Activated naive CD8-positive, alpha-beta T cell treated with anti-CD3 and anti-CD28 coated beads, Interleukin-2, amount 50 U/mL, for 24 hours (primary cell): ENCODE results near the gene EIF4G3.
A peak's percentile ranks its signal among the peaks of the same experiment; 100 is the strongest.
"Not testable (repeated sequence)": the region's sequence is repeated elsewhere in the genome, so short reads cannot be mapped to it uniquely, and the experiment has no call there.

ENCODE experiments used
- ATAC-seq: fragments of 150-1000 bp; cut with Tn5 transposase; one replicate; pipeline ENCODE4 v1.10.0; 2021
- DNase-seq: peaks from one replicate; pipeline ENCODE4 v3.0.0; 2021
- H3K27ac Mint-ChIP-seq: one replicate; pipeline ENCODE4 v1.8.0; 2021; ENCODE audit warnings: mild to moderate bottlenecking, mixed read lengths
- H3K27me3 Mint-ChIP-seq: one replicate; pipeline ENCODE4 v1.8.0; 2021; ENCODE audit warnings: mixed read lengths
- H3K36me3 Mint-ChIP-seq: one replicate; pipeline ENCODE4 v1.8.0; 2021; ENCODE audit warnings: low read depth, mixed read lengths
- H3K4me1 Mint-ChIP-seq: one replicate; pipeline ENCODE4 v1.8.0; 2021; ENCODE audit warnings: mixed read lengths
- H3K4me3 Mint-ChIP-seq: one replicate; pipeline ENCODE4 v1.8.0; 2021; ENCODE audit warnings: mild to moderate bottlenecking, moderate library complexity, mixed read lengths
- H3K9me3 Mint-ChIP-seq: one replicate; pipeline ENCODE4 v1.8.0; 2021; ENCODE audit warnings: mixed read lengths

Gene EIF4G3

DNA sequence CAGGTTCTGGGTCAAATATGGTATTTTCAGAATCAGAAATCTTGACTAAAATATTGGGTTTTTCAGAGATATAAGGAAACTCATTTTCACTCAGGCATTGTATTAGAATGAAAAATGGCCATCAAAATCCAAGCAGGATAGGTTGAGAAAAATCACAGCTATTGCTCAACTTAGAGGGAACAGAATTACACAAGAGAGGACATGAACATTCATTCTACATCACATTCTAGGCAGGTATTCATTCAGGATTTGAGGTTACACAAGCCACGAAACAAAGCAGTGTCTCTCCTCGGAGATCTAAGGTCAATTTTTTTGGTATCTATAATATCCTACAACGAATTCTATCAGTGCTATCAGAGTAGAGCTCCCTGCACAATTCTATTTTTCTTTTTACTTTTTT is 226.0 kb downstream of the EIF4G3 start:
- no peaks in the 10 kb centered on the region for H3K27me3 Mint-ChIP-seq
- ATAC-seq (no peak), DNase-seq (no peak)
- no peaks in the 10 kb centered on the region for H3K9me3 Mint-ChIP-seq
- no peaks in the 10 kb centered on the region for H3K4me1 Mint-ChIP-seq
- H3K27ac Mint-ChIP-seq: no peak overlapping the region
- H3K4me3 Mint-ChIP-seq: no peak overlapping the region
- peaks cover 14% of the 10 kb centered on the region for H3K36me3 Mint-ChIP-seq

DNA sequence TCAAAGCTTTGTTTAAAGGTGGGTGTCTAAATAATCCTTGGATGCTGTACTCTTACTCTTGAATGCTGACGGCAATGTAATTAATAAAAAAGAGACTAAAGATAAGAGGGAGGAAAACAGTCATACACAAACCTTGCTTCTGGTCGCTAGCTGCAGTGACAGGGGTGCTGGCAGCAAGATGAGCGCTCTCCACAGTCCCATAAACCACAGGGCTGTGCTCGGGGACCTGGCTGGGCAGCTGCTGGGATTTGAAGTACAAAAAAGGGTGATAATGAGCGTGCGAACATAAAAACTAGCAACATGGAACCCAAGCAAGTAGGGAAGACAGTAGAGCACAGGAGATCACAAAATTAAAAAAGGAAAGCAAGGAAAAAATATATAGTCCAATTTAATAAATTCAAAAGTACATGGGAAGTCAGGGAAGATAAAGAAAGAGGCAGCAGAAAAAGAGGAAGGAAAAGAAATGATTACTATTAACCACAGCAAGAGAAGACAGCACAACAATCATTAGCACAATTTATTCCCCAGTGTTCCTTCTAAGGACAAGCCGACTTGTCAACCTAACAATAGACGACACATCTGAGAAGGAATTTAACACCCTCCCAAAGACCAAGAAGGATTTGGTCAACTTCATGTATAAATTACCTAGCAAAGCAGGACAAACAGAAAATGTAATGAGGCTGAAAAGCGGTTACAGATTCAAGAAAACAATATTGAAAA is 226.7 kb downstream of the EIF4G3 start:
- Mint-ChIP-seq H3K27ac (no peak overlapping the region), H3K9me3 (no peaks in the 10 kb centered on the region), H3K36me3 (peaks cover 16% of the 10 kb centered on the region), H3K27me3 (no peaks in the 10 kb centered on the region), H3K4me1 (no peaks in the 10 kb centered on the region), H3K4me3 (no peak overlapping the region)
- no peak for DNase-seq
- no peak for ATAC-seq

DNA sequence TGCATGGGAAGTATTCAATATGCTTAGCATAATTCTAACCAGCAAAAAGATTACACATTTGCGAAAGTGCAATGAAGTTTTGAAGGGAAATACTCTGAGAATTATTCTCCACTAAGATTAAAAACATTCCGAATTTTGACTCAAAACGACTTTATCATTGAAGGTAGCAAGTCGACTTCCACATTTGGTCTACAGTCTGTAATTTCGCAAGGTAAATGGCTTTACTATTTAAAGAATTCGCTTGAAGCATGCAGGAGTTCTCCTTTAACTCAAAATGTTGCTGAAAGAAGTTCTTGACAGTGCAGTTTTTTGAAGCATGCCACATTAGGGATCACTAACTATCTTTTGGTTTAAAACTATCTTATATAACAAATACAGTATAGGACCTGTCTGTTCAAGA is 228.6 kb downstream of the EIF4G3 start:
- no peaks in the 10 kb centered on the region for H3K9me3 Mint-ChIP-seq
- no peak for ATAC-seq
- no peaks in the 10 kb centered on the region for H3K4me1 Mint-ChIP-seq
- no peak for DNase-seq
- peaks cover 14% of the 10 kb centered on the region for H3K36me3 Mint-ChIP-seq
- H3K4me3 Mint-ChIP-seq: no peak overlapping the region
- H3K27me3 Mint-ChIP-seq: no peaks in the 10 kb centered on the region
- H3K27ac Mint-ChIP-seq: no peak overlapping the region

DNA sequence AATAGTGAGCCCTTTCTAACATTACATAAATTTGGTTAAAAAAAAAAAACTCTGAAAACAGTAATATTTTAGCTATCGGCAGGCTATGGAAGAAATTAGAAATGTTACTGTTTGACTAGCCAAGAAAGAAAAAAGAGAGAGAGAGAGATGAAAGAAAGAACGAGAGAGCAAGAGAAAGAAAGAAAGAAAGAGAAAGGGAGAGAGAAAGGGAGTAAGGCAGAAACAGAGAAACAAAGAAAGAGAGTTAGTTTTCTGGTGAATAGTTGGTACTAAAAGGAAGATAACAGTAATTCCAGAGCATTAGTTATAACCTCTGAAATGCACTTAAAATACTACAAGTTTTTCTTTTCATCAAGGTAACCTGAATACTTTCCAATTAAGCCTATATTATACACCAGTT is 229.3 kb downstream of the EIF4G3 start:
- no peak for ATAC-seq
- Mint-ChIP-seq H3K27me3 (no peaks in the 10 kb centered on the region), H3K4me1 (no peaks in the 10 kb centered on the region), H3K4me3 (no peak overlapping the region), H3K9me3 (no peaks in the 10 kb centered on the region), H3K36me3 (peaks cover 14% of the 10 kb centered on the region), H3K27ac (no peak overlapping the region)
- DNase-seq: no peak

DNA sequence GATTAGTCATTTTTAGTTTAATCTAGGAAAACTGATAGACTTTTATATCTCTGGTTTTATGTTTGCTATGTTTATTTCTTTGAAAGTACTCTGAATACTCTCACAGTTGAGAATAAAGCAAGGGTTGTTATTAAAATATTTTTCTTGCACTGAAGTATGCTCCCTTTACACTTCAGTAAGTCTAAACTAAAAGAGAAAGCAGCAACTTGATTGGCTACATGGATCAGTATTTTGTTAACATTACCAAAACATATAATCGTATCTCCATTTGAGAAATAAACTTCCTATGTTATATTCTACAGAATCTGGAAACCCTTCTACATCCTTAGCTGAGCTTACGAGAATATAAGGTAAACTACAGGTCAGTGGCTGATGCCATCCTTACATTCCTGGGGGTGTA is 240.1 kb downstream of the EIF4G3 start:
- DNase-seq: no peak
- Mint-ChIP-seq H3K27ac (no peak overlapping the region), H3K27me3 (no peaks in the 10 kb centered on the region), H3K9me3 (no peaks in the 10 kb centered on the region), H3K36me3 (peaks cover 28% of the 10 kb centered on the region), H3K4me1 (peaks cover 24% of the 10 kb centered on the region), H3K4me3 (no peak overlapping the region)
- ATAC-seq: no peak

DNA sequence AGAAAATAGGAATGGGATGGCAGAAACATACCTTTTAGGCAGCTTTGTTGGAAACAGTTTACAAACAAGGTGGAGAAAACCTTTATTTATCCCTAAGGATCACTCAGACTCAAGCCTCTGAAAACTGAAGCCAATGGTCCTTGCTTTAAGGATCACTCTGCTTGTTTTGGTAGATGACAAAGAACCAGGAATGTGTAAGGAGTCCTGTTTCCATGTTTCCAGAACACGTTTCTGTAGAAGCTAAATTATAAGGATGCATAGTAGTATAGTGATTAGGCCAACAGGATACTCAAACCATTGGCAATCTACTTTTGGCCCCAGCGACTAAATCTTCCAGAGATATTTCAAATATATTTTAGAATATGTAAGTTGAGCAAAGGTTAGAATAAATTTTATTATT is 240.5 kb downstream of the EIF4G3 start:
- H3K4me3 Mint-ChIP-seq: no peak overlapping the region
- no peaks in the 10 kb centered on the region for H3K9me3 Mint-ChIP-seq
- peaks cover 27% of the 10 kb centered on the region for H3K4me1 Mint-ChIP-seq
- ATAC-seq: no peak
- no peak for DNase-seq
- H3K36me3 Mint-ChIP-seq: peaks cover 24% of the 10 kb centered on the region
- no peaks in the 10 kb centered on the region for H3K27me3 Mint-ChIP-seq
- H3K27ac Mint-ChIP-seq: no peak overlapping the region

DNA sequence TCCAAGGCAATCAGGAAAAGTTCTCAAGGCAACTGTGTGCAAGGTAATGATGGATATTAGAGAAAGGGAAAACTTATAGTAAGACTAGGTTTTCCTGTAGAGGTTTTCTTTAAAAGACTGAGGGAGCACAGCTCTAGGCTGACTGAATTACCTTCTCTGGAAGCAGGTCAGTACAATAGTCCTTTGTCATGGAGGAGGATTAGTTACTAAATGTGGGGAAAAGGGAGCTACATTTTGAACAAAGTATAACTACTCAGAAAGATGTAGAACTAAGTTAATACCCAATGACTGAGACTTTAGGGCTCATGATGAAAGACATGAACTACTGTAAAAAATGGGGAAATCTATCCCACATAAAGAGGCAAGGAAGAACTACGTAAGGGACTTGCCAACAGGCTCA is 241.0 kb downstream of the EIF4G3 start:
- Mint-ChIP-seq H3K9me3 (no peaks in the 10 kb centered on the region), H3K36me3 (peaks cover 25% of the 10 kb centered on the region), H3K27ac (no peak overlapping the region), H3K27me3 (no peaks in the 10 kb centered on the region), H3K4me3 (no peak overlapping the region), H3K4me1 (peaks cover 29% of the 10 kb centered on the region)
- no peak for ATAC-seq
- DNase-seq: no peak

DNA sequence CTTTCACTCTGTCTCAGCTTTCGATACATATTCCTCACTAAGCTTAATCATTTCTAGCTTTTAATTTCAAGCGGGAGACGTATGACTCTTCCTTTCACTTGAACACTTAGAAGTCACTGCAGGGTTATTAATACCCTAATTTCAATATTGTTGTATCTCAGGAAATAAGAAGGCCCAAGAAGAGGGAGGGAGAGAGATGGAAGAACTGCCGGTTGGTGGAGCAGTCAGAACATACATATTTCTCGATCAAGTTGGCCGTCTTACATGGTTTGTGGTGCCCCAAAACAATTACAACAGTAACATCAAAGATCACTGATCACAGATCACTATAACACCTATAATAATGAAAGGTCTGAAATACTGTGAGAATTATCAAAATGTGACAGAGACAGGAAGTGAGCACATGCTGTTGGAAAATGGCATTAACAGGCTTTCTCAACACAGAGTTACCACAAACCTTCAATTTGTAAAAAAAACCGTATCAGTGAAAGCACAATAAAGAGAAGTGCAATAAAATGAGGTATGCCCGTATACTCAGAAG is 244.2 kb downstream of the EIF4G3 start:
- H3K4me1 Mint-ChIP-seq: peaks cover 29% of the 10 kb centered on the region
- no peaks in the 10 kb centered on the region for H3K27me3 Mint-ChIP-seq
- DNase-seq: no peak
- H3K36me3 Mint-ChIP-seq: peaks cover 30% of the 10 kb centered on the region
- H3K27ac Mint-ChIP-seq: peak overlapping the region; percentile 85
- peak; percentile 78 for ATAC-seq
- peak overlapping the region; percentile 40 for H3K4me3 Mint-ChIP-seq
- H3K9me3 Mint-ChIP-seq: no peaks in the 10 kb centered on the region

DNA sequence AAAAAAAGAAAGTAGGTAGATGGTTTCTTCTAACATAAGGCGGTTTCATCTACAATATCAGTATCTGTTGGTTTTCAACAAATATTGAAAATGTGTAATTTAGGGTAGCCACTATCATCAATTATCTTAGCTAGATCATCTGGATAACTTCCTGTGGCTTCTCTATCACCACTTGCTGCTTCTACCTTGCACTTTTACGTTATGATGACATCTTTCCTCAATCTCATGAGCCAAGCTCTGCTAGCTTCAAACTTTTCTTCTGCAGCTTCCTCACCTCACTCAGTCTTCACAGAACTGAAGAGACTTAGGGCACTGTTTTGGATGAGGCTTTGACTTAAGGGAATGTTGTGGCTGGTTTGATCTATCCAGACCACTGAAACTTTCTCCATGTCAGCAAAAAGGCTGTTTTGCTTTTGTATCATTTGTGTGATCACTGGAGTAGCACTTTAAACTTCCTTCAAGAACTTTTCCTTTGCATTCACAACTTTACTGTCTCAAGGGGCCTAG is 244.7 kb downstream of the EIF4G3 start:
- peaks cover 29% of the 10 kb centered on the region for H3K4me1 Mint-ChIP-seq
- DNase-seq: no peak

DNA sequence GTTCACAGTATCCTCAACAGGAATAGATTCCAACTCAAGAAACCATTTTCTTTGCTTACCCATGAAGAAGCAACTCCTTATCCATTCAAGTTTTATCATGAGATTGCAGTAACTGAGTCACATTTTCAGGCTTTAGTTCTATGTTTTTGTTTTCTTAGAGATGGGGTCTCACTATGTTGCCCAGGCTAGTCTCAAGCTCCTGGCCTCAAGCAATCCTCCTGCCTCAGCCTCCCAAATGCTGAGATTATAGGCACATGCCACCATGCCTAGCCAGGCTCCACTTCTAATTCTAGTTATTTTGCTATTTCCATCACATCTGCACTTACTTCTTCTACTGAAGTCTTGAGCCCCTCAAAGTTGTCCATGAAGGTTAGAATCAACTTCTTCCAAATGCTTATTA is 246.3 kb downstream of the EIF4G3 start:
- Mint-ChIP-seq H3K9me3 (no peaks in the 10 kb centered on the region), H3K4me3 (no peak overlapping the region), H3K36me3 (peaks cover 28% of the 10 kb centered on the region), H3K4me1 (peaks cover 29% of the 10 kb centered on the region), H3K27ac (no peak overlapping the region), H3K27me3 (no peaks in the 10 kb centered on the region)
- ATAC-seq (no peak), DNase-seq (no peak)

More for the DNA sequence above, 244.7 kb downstream of the EIF4G3 start:
- ATAC-seq: peak; percentile 31
- peak overlapping the region; percentile 85 for H3K27ac Mint-ChIP-seq
- no peaks in the 10 kb centered on the region for H3K9me3 Mint-ChIP-seq
- peaks cover 30% of the 10 kb centered on the region for H3K36me3 Mint-ChIP-seq
- no peaks in the 10 kb centered on the region for H3K27me3 Mint-ChIP-seq
- H3K4me3 Mint-ChIP-seq: peak overlapping the region; percentile 40

DNA sequence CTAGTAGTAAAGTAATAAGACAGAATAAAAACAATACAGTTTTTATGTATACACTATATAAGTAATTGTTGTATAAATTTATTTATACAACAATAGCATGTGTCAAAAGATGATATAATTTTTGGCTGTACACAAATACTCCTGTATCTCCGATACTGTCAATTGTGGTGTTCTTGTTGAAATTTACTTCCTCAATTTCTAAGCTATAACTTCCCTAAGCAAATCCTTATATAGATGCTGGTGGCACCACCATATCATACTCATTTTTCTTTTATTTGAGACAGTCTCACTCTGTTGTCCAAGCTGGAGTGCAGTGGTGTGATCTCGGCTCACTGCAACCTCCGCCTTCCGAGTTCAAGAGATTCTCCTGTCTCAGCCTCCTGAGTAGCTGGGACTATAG is 248.6 kb downstream of the EIF4G3 start:
- Mint-ChIP-seq H3K27ac (no peak overlapping the region), H3K4me1 (peaks cover 20% of the 10 kb centered on the region), H3K36me3 (peaks cover 23% of the 10 kb centered on the region), H3K4me3 (no peak overlapping the region), H3K27me3 (no peaks in the 10 kb centered on the region), H3K9me3 (no peaks in the 10 kb centered on the region)
- DNase-seq: no peak
- ATAC-seq: no peak

DNA sequence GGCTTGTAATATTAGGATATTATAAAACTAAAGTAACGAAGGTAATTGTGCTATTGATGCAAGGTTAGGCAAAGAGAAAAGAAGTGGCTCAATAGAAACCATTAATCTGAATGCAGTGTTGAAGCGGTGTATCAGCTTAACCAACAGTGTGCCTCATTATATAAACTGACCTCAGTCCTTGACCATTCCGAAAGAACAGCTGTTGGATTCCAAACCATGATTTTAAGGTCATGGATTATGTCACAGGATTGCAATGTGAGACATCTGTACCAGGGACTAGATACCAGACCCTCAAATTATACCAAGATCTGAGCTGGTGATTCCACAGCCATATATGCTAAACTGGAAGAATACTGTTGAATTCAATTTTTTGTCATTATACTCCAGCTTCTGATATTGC is 255.4 kb downstream of the EIF4G3 start:
- Mint-ChIP-seq H3K27me3 (no peaks in the 10 kb centered on the region), H3K4me1 (no peaks in the 10 kb centered on the region), H3K36me3 (no peaks in the 10 kb centered on the region), H3K4me3 (no peak overlapping the region), H3K9me3 (no peaks in the 10 kb centered on the region), H3K27ac (no peak overlapping the region)
- no peak for ATAC-seq
- DNase-seq: no peak

DNA sequence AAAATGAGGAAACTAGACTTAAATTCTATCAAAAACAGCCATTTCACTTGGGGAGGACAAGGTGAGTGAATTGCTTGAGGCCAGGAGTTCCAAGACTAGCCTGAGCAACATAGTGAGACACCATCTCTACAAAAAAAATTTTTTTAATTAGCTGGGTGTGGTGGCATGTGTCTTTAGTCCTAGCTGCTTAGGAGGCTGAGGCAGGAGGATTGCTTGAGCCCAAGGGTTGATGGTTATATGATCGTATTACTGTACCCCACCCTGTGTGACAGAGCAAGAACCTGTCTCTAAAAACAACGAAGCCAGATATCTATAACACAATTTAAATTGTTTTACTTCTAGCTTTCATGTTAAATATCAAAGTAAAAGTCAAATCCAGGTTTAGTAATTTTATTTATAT is 263.5 kb downstream of the EIF4G3 start:
- H3K27me3 Mint-ChIP-seq: no peaks in the 10 kb centered on the region
- H3K27ac Mint-ChIP-seq: no peak overlapping the region
- no peak overlapping the region for H3K4me3 Mint-ChIP-seq
- H3K9me3 Mint-ChIP-seq: no peaks in the 10 kb centered on the region
- peaks cover 14% of the 10 kb centered on the region for H3K36me3 Mint-ChIP-seq
- ATAC-seq (no peak), DNase-seq (no peak)
- H3K4me1 Mint-ChIP-seq: no peaks in the 10 kb centered on the region

DNA sequence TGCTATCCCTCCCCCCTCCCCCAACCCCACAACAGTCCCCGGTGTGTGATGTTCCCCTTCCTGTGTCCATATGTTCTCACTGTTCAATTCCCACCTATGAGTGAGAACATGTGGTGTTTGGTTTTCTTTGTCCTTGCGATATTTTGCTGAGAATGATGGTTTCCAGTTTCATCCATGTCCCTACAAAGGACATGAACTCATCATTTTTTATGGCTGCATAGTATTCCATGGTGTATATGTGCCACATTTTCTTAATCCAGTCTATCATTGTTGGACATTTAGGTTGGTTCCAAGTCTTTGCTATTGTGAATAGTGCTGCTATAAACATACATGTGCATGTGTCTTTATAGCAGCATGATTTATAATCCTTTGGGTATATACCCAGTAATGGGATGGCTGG is 269.2 kb downstream of the EIF4G3 start:
- ATAC-seq, H3K4me3 Mint-ChIP-seq, H3K27me3 Mint-ChIP-seq, H3K9me3 Mint-ChIP-seq, H3K4me1 Mint-ChIP-seq, DNase-seq, H3K27ac Mint-ChIP-seq: not testable (repeated sequence)
- H3K36me3 Mint-ChIP-seq: peaks cover 15% of the 10 kb centered on the region

DNA sequence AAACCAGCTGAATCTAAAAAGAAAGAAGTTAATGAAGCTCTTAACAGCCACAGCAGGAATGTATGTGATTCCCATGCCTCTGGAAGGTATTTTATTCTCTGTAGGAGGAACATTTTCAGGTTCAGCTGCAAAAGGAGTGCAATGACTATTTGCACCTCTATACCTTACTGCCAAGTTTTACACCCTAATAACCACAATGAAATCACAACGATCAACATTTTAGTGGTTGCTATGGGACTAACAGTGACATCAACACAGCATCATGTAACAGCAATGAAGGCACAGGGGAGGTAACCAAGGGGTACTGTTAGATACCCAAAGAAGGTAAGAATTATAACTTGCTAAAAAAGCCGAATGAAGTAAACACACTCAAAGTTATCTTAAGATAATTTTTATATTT is 273.3 kb downstream of the EIF4G3 start:
- DNase-seq: no peak
- Mint-ChIP-seq H3K4me3 (no peak overlapping the region), H3K36me3 (peaks cover 14% of the 10 kb centered on the region), H3K4me1 (no peaks in the 10 kb centered on the region), H3K9me3 (no peaks in the 10 kb centered on the region), H3K27me3 (no peaks in the 10 kb centered on the region), H3K27ac (no peak overlapping the region)
- ATAC-seq: no peak
